Jurkat, Clone E6-1 (cell line): ENCODE results near the gene IKBKE.
A peak's percentile ranks its signal among the peaks of the same experiment; 100 is the strongest.

ENCODE experiments used
- DNase-seq: peaks from one replicate; pipeline ENCODE4 v3.0.0-alpha.2; 2011; ENCODE audit warnings: low read depth, low spot score
- H3K4me3 ChIP-seq: 2 replicates; pipeline ENCODE4 v1.5.1; 2011; ENCODE audit warnings: mild to moderate bottlenecking, low read length, control low read depth, moderate library complexity

Gene IKBKE

GRCh38 chr1:206506405-206507283 lies 36.4 kb downstream of the IKBKE start:
- peak overlapping the region; percentile 34 for H3K4me3 ChIP-seq
- no peak for DNase-seq

- H3K4me3 ChIP-seq: peak within 1 kb of the TSS; percentile 34
- DNase-seq: no peak
Observed at GRCh38 chr1:206507284-206508129, 37.2 kb downstream of the IKBKE start, which contains the start of gene RASSF5. TSS of gene RASSF5 (plus strand) at chr1:206507531. CDS start at chr1:206507603, 72 bp downstream.

- no peak overlapping the region for H3K4me3 ChIP-seq
- no peak for DNase-seq
Observed at GRCh38 chr1:206508130-206508889, 38.0 kb downstream of the IKBKE start.

GRCh38 chr1:206508956-206509355 lies 38.7 kb downstream of the IKBKE start:
- DNase-seq: no peak
- no peak overlapping the region for H3K4me3 ChIP-seq

GRCh38 chr1:206509612-206510257 lies 39.5 kb downstream of the IKBKE start:
- no peak for DNase-seq
- no peak overlapping the region for H3K4me3 ChIP-seq

GRCh38 chr1:206510371-206510770 lies 40.1 kb downstream of the IKBKE start:
- no peak for DNase-seq

GRCh38 chr1:206511362-206512057 lies 41.2 kb downstream of the IKBKE start:
- DNase-seq: no peak
- no peak overlapping the region for H3K4me3 ChIP-seq

More at GRCh38 chr1:206510371-206510770, 40.1 kb downstream of the IKBKE start:
- no peak overlapping the region for H3K4me3 ChIP-seq

- no peak overlapping the region for H3K4me3 ChIP-seq
- DNase-seq: no peak
Observed at GRCh38 chr1:206512058-206512850, 42.0 kb downstream of the IKBKE start.

- DNase-seq: no peak
- H3K4me3 ChIP-seq: no peak overlapping the region
Observed at GRCh38 chr1:206512851-206513180, 42.5 kb downstream of the IKBKE start.

- DNase-seq: no peak
- H3K4me3 ChIP-seq: no peak overlapping the region
Observed at GRCh38 chr1:206513312-206514111, 43.2 kb downstream of the IKBKE start.

- H3K4me3 ChIP-seq: no peak overlapping the region
- no peak for DNase-seq
Observed at GRCh38 chr1:206514813-206515387, 44.6 kb downstream of the IKBKE start.

- no peak overlapping the region for H3K4me3 ChIP-seq
- DNase-seq: no peak
Observed at GRCh38 chr1:206516728-206516990, 46.4 kb downstream of the IKBKE start.

GRCh38 chr1:206517784-206518183 lies 47.5 kb downstream of the IKBKE start:
- DNase-seq: no peak
- H3K4me3 ChIP-seq: no peak overlapping the region

GRCh38 chr1:206518206-206518605 lies 47.9 kb downstream of the IKBKE start:
- no peak for DNase-seq
- no peak overlapping the region for H3K4me3 ChIP-seq

- DNase-seq: no peak
- no peak overlapping the region for H3K4me3 ChIP-seq
Observed at GRCh38 chr1:206518743-206519142, 48.5 kb downstream of the IKBKE start.

GRCh38 chr1:206521127-206521526 lies 50.9 kb downstream of the IKBKE start:
- no peak for DNase-seq
- no peak overlapping the region for H3K4me3 ChIP-seq
